Esophagus muscularis mucosa (tissue), 4 donors: ENCODE results near the gene PDXK. TPM values are rescaled to one million over a fixed set of nuclear protein-coding genes. Genes with fewer than 3 reads are reported as not detected.

Experiments used
- DNase-seq: peaks from one replicate; pipeline ENCODE4 v3.0.0-alpha.2; 2017; ENCODE audit errors: extremely low spot score
- H3K27ac ChIP-seq, 4 donors: fragments of 200-600 bp; sonication (generic); replicated peaks in 1 of 4; 1 replicate in 3 of 4; 2 replicates in 1 of 4; pipeline ENCODE4 v1.5.1; 2016 to 2019; ENCODE audit warnings: mild to moderate bottlenecking in 1 of 4
- H3K27me3 ChIP-seq, 4 donors: fragments of 200-600 bp; sonication (generic); one replicate each; pipeline versions ENCODE4 v1.5.1 to v1.6.0; 2016 to 2019
- H3K36me3 ChIP-seq, 4 donors: fragments of 200-600 bp; sonication (generic); one replicate each; pipeline ENCODE4 v1.5.1; 2016 to 2019
- H3K4me1 ChIP-seq, 4 donors: fragments of 200-600 bp; sonication (generic); one replicate each; pipeline ENCODE4 v1.5.1; 2016 to 2019
- H3K4me3 ChIP-seq, 4 donors: fragments of 200-600 bp; sonication (generic); 1 replicate in 2 of 4; 2 replicates in 2 of 4; pipeline ENCODE4 v1.5.1; 2016 to 2019; ENCODE audit warnings: mild to moderate bottlenecking in 4 of 4, moderate library complexity in 1 of 4
- H3K9me3 ChIP-seq, 4 donors: fragments of 200-600 bp; sonication (generic); 1 replicate in 3 of 4; 2 replicates in 1 of 4; pipeline ENCODE4 v1.5.1; 2016 to 2019
- EP300 ChIP-seq: sonication (generic); formaldehyde crosslinking; IDR thresholded peaks from one replicate; pipeline ENCODE4 v1.6.1; 2017; ENCODE audit warnings: antibody characterized with exemption
- POLR2A ChIP-seq: fragments of 450-650 bp; IDR thresholded peaks from one replicate; pipeline ENCODE4 v1.6.1; 2017; ENCODE audit warnings: antibody characterized with exemption, moderate library complexity, mild to moderate bottlenecking, low read depth
- POLR2AphosphoS5 ChIP-seq, 2 donors: sonication (generic); formaldehyde crosslinking; IDR thresholded peaks; one replicate each; pipeline ENCODE4 v1.6.1; 2017; ENCODE audit warnings: antibody characterized with exemption in 2 of 2
- WGBS: methylation state at CpG from one replicate; pipeline ENCODE4 v1.1.5; 2018; 5-methylcytosine and 5-hydroxymethylcytosine counted together
- intact Hi-C: fragments of 100-400 bp; cut with DNase I; formaldehyde crosslinking; loops from one replicate; pipeline ENCODE4 v1.15.1; 2023
- total RNA-seq, 4 donors: library from RNA; depleted of rRNA; stranded (reverse); fragments of >200 nt; gene quantifications; one replicate each; pipeline versions ENCODE4 v1.1.0 to v1.2.1, GENCODE V29; 2016
- TF ChIP-seq, protein P1 (sequence below), 3 experiments: fragments of 200-600 bp in 2 of 3; fragments of 450-650 bp in 1 of 3; sonication (generic) in 2 of 3; IDR thresholded peaks; one replicate each; pipeline ENCODE4 v1.5.1; 2017 to 2019; ENCODE audit warnings: antibody characterized with exemption in 3 of 3, mild to moderate bottlenecking in 2 of 3, moderate library complexity in 1 of 3

PDXK gene
- total RNA-seq, 4 donors from 2014 or later = 22.4 to 40.9 (median 31.8) TPM

DNA sequence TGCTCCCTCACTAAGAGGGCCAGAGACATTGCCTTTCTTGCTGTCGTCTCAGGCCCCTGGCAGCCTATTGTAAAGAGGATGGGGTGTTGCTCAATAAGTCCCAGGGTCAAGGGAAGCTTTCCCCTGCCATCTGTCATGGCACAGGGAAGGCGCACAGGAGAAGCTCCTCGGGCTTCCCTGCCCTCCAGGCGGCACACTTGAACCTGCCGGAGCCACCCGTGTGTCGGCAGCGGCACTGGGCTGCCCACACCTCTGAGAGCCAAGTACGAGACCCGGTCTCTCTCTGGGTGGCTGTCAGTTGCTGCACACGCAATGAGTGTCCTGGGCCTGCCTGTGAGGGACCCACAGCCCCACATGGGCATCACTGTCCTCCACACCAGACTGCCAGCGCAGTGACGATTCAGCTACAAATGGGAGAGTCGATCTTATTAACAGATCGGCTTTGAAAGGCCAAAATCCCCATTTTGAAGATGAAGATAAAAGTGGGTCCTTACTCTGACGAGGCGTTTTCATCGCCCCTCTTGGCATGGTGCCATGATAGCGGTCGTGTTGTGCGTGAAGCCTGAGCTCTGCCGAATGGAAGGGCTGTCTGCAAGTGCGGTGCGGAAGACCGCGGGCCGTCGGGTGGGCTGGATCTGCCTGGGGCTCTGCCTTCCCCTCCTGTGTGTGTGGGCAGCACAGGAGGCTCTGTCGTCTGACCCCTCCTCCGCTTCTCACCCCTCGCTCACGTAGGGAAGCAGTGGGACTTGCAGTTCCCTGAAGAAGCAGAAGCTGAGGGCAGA, 29.2 kb upstream of the PDXK start:
- no peak for DNase-seq
- Histone ChIP-seq H3K27me3 (no peaks in the 10 kb centered on the region), H3K36me3 (peaks cover 64 to 100% (median 100%) of the 10 kb centered on the region in 4 donors), H3K27ac (no peak overlapping the region), H3K4me3 (no peak overlapping the region), H3K4me1 (peaks cover 0 to 11% (median 0%) of the 10 kb centered on the region in 4 donors), H3K9me3 (no peaks in the 10 kb centered on the region)
- TF ChIP-seq EP300 = no peak
- no peak for TF ChIP-seq POLR2AphosphoS5 (IDR thresholded peaks at IDR 0.05)
- TF ChIP-seq, protein P1, sequence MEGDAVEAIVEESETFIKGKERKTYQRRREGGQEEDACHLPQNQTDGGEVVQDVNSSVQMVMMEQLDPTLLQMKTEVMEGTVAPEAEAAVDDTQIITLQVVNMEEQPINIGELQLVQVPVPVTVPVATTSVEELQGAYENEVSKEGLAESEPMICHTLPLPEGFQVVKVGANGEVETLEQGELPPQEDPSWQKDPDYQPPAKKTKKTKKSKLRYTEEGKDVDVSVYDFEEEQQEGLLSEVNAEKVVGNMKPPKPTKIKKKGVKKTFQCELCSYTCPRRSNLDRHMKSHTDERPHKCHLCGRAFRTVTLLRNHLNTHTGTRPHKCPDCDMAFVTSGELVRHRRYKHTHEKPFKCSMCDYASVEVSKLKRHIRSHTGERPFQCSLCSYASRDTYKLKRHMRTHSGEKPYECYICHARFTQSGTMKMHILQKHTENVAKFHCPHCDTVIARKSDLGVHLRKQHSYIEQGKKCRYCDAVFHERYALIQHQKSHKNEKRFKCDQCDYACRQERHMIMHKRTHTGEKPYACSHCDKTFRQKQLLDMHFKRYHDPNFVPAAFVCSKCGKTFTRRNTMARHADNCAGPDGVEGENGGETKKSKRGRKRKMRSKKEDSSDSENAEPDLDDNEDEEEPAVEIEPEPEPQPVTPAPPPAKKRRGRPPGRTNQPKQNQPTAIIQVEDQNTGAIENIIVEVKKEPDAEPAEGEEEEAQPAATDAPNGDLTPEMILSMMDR (IDR thresholded peaks at IDR 0.05) = no peak
- TF ChIP-seq POLR2A = no peak
- whole genome bisulfite sequencing = 91% methylated on average over 23 of the region's 32 CpGs
- intact Hi-C loops = no loop called here

- WGBS = 91% methylated on average over 4 of the region's 7 CpGs
- H3K27ac ChIP-seq = no peak overlapping the region
- DNase-seq = no peak
- H3K9me3 ChIP-seq = no peaks in the 10 kb centered on the region
- no peak overlapping the region for H3K4me3 ChIP-seq
- no peaks in the 10 kb centered on the region for H3K27me3 ChIP-seq
- H3K4me1 ChIP-seq = peaks cover 0 to 11% (median 0%) of the 10 kb centered on the region in 4 donors
- intact Hi-C loops = no loop called here
- TF ChIP-seq, protein P1 (IDR thresholded peaks at IDR 0.05) = no peak
- TF ChIP-seq POLR2AphosphoS5 (IDR thresholded peaks at IDR 0.05) = no peak
- TF ChIP-seq POLR2A = no peak
- no peak for TF ChIP-seq EP300
- peaks cover 62 to 100% (median 99%) of the 10 kb centered on the region in 4 donors for H3K36me3 ChIP-seq
Observed at GRCh38 chr21:43690346-43690745, 28.6 kb upstream of the PDXK start.

GRCh38 chr21:43691086-43691795, 27.7 kb upstream of the PDXK start:
- Histone ChIP-seq H3K9me3 (no peaks in the 10 kb centered on the region), H3K4me3 (no peak overlapping the region), H3K36me3 (peaks cover 53 to 98% (median 96%) of the 10 kb centered on the region in 4 donors), H3K4me1 (peaks cover 0 to 11% (median 0%) of the 10 kb centered on the region in 4 donors), H3K27ac (no peak overlapping the region), H3K27me3 (no peaks in the 10 kb centered on the region)
- TF ChIP-seq, protein P1 (IDR thresholded peaks at IDR 0.05) = no peak
- TF ChIP-seq POLR2A (no peak), POLR2AphosphoS5 (IDR thresholded peaks at IDR 0.05) (no peak), EP300 (no peak)
- 94% methylated on average over 25 of the region's 25 CpGs for WGBS
- intact Hi-C loops = no loop called here
- DNase-seq = no peak

- no peak overlapping the region for H3K27ac ChIP-seq
- H3K4me1 ChIP-seq = peaks cover 0 to 11% (median 0%) of the 10 kb centered on the region in 4 donors
- H3K36me3 ChIP-seq = peaks cover 47 to 98% (median 96%) of the 10 kb centered on the region in 4 donors
- no peak for DNase-seq
- H3K9me3 ChIP-seq = no peaks in the 10 kb centered on the region
- TF ChIP-seq POLR2AphosphoS5 (IDR thresholded peaks at IDR 0.05) = no peak
- no peak for TF ChIP-seq POLR2A
- TF ChIP-seq, protein P1 (IDR thresholded peaks at IDR 0.05) = no peak
- TF ChIP-seq EP300 = no peak
- no peak overlapping the region for H3K4me3 ChIP-seq
- no peaks in the 10 kb centered on the region for H3K27me3 ChIP-seq
- intact Hi-C loops = no loop called here
- 97% methylated on average over 10 of the region's 10 CpGs for WGBS
Observed at GRCh38 chr21:43691801-43692200, 27.1 kb upstream of the PDXK start.
